HG03439 (cell line): ENCODE data around the gene CFAP73.

Source experiments
- ATAC-seq: cut with Tn5 transposase; IDR thresholded peaks from one replicate; pipeline ENCODE4 v1.9.1; 2021; ENCODE audit warnings: mild to moderate bottlenecking, moderate library complexity; ENCODE audit not compliant: unreplicated experiment

Gene CFAP73

DNA sequence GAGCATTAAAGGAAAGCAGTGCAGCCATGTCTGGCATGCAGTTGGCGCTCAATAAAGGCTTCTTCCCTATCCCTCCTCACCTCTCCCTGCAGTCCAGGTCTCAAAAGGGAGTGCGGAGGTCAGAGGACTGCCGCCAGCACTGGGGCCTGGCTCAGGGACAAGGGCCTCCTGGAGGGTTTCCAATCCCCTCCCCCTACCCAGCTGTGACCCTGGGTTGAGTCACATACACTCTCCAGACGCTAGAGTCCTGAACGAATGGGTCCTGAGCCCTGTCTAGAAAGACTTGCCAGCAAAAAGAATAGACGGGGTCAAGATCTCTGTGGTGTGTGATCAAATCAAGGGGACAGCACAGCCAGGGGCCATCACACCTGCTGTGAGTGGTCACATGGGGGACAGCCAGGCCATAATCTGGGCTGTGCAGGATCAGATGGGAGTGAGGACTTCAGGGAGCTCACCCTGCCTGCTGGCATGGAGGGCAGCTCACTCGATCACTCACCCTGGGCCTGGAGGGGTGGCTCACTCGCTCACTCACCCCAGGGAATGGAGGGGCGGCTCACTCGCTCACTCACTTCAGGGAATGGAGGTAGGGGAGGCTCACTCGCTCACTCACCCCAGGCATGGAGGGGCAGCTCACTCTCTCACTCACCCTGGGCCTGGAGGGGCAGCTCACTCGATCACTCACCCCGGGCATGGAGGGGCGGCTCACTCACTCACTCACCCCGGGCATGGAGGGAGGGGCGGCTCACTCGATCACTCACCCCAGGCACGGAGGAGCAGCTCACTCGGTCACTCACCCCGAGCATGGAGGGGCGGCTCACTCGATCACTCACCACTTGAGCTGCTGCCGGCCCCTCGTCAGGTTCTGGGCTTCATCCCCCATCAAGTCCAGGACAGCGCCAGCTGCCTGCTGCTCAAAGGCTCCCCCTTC, 12.8 kb downstream of the CFAP73 start:
- no peak for ATAC-seq

DNA sequence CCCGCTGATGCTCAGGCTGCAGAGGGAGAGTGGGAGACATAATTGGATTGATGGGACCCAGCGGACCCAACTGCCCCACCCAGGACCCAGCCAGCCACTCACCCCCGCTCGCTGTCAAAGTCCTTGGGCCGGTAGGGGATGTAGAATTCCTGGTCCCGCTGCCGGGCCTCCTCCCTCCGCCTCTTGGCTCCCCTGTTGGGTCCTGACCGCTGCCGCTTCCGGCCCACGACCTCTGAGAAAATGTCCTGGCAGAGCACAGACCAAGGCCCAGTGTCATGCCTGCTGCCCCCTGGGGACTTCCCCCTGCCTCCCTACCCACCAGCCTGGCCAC, 13.5 kb downstream of the CFAP73 start:
- no peak for ATAC-seq

DNA sequence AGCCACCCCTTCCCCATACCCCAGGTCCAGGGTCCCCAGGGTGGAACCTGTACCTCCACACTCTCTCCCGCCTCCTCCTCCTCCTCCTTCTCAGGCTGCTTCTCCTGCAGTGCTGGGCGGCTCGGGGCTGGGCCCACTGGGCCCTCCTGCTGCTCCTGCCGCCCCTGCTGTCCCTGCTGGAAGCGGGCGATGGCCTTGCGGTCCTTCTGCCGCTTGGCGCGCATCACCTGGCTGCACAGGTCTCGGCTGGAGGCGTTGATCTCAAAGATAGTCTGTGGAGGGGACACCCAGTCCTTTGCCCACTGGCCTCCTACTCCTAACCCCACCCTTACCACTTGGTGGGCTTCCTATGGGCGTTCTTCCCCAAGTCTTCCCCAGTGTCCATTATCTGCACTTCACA, 14.5 kb downstream of the CFAP73 start:
- no peak for ATAC-seq

DNA sequence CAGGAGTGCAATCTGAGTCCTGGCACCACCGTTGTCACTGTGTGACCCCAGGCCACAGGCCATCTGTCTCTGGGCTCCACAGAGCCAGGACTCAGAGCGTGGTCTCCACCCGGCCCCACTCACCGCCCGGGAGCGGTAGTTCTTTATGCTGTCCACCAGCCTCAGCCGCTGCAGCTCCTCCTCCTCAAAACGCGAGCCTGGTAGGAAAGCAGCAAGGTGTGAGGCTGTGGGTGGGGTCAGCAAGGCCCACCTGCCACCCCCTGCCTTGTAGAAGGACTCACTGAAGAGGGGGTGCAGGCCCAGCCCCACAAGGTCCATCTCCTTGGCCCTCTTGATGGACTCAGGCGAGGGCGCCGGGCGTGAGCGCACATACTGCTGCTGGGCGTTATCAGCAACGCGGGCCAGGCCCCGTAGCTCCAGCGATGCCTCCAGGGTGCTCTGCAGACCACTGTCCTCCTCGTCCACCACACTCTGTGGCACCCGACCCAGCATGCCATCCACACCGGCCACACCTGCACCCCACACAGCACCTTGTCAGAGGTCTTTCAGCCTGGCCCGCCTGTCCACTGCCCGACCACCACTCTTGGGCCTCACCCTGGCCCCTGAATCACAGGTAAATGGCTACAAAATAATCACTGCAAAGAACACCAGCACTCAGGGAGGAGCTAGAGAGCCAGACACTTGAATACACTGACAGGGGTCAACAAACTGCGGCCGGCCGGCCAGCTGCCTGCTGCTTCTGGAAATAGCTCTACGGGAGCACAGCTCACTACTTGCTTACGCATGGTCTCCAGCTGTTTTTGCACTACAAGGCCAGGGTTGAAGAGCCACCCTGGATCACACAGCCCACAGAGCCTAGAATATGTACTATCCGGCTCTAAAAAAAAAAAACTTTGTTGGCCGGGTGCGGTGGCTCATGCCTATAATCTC, 16.3 kb downstream of the CFAP73 start:
- no peak for ATAC-seq

DNA sequence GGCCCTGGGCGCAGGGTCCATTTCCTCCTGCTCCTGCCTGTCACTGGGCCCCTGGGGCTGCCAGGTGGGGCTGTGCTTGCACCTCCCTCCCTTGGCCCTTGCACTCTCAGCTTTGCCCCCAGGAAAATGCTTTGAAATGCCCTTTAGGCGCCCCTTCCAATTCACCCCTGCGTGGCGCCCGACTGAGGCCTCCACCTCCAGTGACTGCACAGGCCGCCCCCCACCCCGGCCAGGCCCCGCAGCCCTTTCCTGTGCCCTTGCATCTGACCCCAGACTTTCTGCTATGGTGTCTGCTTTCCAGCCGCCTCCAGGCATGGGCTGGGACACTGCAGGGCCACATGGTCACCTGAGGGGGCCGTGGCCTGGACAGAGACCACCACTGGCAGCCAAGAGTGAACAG, 18.3 kb downstream of the CFAP73 start:
- ATAC-seq: no peak

DNA sequence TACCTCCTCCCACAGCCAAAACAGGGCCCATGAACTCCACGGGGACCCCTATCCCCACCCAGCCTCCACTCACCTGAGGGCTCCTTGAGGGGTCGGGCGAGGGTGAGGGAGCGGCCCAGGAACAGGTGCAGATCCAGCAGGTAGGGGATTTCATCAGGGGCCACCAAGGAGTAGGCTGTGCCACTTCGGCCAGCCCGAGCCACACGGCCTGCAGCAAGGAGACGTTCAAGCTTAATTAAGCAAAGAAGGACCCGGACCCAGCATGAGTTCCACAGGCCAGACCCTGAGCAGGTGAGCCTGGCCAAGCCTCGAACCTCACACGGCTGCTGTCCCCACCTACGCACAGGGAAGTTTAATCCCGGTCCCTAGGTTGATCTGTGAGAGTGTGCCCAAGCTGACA, 20.2 kb downstream of the CFAP73 start:
- ATAC-seq: no peak

DNA sequence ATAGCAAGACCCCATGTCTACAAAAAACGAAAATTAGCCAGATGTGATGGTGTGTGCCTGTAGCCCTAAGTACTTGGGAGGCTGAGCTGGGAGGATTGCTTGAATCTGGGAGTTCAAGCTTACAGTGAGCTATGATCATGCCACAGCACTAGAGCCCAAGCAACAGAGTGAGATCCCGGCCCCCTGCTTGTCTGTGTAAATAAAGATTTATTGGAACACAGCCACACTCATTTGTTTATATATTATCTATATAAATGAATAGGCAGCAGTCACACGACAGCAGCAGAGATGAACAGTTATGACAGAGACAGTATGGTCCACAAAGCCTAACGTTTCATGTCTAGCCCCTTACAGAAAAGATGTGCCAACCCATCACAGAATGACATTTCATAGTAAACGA, 20.9 kb downstream of the CFAP73 start:
- ATAC-seq: no peak

DNA sequence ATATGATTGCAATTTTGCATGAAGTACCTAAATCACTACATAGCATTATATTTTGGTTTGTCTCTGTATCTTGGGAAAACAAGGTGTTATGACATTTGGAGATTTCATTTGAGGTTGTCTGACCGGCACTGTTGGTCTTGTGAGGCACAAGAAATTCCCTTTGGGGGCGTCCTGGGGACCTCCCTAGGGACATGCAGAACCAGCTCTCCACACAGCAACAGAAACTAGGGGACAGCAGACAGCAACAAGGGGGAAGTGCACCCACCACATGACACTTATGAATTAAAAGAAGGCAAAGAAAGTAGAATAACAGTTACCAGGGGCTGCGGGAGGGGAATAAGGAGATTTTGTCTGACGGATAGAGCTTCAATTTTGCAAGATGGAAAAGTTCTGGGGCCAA, 21.4 kb downstream of the CFAP73 start:
- no peak for ATAC-seq

DNA sequence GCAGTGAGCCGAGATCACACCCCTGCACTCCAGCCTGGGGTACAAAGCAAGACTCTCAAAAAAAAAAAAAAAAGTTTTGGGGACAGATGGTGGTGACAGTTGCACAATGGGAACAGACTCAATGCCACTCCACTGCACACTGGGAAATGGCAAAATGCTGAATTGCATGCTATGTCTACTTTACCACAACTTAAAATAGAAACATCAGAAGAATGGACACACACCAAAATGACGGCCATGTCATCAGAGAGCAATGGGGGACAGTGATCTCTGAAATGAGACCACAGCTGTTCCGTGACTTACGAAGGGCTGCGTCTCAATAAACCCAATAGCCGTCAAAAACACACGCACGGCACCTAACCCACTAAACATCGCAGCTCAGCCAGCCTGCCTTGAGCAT, 22.0 kb downstream of the CFAP73 start:
- ATAC-seq: no peak

DNA sequence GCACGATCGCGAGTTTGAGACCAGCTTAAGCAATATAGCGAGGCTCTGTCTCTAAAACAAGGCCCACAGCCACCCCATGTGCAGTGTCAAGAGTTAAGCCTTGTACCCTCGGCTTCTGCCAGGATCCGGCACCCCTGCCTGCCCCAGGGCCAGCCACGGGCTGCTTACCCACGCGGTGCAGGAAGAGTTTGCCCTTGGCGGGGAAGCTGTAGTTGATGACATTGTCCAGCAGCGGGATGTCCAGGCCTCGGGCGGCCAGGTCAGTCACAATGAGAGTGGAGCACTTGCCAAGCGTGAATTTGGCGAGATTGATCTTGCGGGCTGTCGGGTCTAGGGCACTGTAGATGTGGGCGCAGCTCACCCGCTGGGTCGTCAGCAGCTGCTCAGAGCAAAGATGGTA, 22.7 kb downstream of the CFAP73 start:
- no peak for ATAC-seq

DNA sequence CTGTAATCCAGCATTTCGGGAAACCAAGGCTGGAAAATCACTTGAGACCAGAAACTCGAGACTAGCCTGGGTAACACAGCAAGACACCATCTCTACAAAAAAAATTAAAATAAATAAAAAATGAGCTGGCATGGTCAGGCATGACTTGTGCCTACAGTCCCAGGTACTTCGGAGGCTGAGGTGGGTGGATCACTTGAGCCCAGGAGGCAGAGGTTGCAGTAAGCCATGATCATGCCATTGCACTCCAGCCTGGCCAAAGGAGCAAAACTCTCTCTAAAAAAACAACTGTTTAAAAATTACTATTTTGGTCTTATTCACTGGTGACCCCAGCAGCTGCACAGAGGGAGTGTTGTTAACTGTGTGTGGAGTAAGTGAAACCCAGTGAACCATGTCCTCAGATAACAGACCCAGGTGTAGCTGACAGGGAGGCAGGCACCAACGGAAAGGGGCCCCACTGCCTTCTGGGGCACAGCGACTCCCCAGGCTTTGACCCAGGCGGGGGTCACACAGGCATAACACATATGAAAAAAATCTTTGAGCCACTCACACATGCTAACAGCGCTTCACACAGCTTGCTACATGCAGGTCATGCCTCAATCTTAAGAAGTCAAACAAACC, 23.7 kb downstream of the CFAP73 start:
- ATAC-seq: peak; percentile 41

DNA sequence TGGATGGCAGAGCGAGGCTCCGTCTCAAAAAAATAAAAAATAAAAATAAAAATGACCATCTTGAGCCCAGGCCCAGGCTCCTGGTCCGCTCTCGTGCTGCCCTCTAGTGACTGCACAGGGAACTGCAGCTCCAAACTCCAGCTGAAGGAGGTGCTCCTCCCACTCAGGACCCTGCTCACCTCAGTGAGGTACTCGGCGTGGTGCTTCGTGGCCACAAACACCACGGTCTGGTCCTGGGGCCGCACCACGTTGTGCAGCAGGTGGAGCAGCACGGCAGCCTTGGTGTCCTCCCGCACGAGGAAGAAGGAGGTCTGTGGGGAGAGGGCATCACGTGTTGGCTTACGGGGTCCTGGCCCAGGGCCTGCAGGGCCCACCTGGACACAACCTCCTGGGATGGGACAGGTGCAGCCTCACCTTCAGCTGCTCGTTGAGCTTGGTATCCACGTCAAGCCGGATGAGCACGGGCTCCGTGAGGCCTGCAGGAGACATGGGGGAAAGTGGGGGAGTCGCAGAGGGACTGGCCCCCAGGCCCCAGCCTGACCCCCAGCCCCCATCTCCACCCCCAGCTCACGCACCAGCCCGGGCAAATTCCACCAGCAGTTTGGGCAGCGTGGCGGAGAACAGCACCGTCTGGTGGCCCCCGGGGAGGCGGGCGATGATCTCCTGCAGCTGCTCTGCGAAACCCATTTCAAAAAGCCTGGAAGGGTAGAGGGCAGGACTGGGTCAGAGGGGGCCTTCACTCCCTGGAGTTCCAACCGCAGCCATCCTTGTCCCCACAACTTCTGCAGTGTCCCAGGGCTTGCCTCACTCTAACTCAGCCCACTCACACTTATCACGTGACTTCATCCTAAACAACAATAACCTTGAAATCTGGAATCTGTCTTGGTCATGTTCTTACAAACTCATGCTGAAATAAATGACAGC, 25.2 kb downstream of the CFAP73 start:
- peak; percentile 55 for ATAC-seq

DNA sequence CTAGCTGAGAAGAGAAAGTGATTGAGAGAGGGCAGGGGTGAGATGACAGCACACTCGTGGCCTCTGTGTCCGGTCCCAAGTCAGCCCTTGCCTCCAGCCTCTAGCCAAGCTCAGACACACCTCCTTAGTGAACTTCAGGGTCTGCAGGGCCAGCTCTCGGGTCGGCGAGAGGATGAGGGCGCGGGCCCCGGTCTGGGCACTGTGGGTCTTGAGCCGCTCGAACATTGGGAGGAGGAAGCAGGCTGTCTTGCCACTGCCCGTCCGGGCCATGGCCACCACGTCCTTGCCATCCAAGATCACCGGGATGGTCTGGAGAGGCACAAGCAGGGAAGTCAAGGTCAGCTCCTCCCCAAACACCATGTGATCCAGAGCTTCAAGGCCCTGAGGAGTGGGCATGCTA, 29.5 kb downstream of the CFAP73 start:
- no peak for ATAC-seq

DNA sequence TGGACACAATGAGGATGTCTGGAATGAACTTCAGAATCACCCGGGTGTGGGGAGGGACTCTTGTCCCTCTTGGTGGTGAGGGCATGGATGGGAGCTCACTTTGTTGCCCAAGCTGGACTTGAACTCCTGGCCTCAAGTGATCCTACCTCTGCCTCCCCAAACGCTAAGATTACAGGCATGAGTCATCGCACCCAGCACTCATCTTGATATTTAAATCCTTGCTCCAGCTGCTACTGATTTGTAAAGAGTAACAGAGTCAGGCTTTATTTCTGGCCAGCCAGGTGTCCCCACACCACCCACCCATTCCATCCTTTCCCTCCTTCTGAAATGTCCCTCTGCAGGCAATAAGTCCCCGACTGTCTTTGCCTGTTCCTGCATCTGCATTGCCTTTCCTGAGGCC, 30.8 kb downstream of the CFAP73 start:
- ATAC-seq: no peak

DNA sequence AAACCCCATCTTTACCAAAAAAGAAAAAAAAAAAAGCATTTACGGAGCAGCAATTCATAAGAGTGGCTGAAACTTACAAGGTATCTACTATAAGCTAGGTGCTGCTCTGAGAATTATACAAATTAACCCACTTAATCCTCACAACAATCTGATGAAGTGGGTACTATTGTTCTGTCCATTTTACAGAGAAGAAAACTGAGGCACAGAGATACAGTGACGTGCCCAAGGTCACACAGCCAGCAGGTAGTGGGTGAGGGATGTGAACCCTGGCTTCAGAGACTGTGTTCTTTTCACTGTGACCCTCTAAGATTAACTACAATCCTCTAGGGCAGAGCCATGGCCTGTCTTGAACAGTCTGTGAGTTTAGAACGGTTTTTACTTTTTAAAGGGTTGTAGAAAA, 32.5 kb downstream of the CFAP73 start:
- ATAC-seq: no peak

DNA sequence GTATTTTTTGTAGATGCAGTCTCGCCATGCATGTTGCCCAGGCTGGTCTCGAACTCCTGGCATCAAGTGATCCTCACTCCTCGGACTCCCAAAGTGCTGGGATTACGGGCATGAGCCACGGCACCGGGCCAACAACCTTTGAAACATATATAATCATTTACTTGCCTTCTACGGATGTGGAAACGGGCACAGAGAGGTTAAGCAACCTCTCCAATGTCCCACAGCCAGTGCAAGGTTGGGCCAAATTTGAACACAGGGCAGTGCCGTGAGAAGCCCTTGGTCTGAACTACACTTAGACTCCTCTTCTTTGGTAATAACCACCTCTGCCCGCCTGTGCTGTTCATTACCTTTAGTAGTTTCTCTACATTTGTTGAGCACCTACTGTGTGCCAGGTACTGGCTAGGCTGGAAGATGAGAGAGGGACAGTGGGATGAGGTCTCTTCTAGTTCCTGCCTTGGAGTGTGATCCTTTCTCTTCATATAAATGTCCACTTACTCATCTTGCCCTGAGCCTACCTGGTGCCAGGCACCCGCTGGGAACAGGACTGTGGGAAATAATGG, 33.6 kb downstream of the CFAP73 start:
- no peak for ATAC-seq

DNA sequence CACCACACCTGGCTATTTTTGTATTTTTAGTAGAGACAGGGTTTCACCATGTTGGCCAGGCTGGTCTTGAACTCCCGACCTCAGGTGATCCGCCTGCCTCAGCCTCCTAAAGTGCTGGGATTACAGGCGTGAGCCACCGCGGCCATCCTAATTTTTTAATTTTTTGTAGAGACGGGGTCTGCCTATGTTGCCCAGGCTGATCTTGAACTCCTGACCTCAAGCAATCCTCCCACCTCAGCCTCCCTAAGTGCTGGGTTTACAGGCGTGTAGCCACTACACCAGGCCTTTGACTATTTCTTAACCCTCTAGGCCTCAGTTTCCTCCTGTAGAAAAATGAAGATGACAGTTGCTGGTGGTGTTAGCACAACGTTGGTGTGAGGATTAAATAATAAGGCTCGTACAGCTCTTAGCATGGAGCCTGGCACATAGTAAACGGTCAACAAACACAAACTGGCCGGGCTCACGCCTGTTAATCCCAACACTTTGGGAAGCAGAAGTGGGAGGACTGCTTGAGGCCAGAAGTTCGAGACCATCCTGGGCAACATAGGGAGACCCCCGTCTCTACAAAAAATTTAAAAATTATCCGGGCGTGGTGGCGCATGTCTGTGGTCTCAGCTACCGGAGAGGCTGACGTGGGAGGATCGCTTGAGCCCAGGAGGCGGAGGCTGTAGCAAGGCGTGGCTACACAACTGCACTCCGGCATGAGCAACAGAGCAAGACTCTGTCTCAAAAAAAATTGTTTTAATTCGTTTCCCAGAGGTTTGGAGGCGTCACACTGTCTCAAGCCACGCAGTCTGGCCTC, 34.8 kb downstream of the CFAP73 start:
- ATAC-seq: peak; percentile 43

DNA sequence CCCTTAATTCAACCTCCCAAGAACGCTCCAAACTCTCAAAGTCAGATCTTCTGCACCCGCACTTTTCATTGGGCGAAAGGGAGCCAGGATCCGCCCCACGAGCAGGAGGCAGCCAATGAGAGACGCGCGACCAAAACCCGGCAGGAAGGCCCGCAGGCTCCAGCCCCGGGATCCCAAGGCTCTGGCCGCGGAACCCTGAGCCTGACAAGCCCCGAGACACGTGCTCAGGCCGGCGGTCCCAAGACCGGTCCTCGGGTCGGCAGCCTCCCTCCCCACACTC, 35.3 kb downstream of the CFAP73 start:
- ATAC-seq: peak; percentile 78

DNA sequence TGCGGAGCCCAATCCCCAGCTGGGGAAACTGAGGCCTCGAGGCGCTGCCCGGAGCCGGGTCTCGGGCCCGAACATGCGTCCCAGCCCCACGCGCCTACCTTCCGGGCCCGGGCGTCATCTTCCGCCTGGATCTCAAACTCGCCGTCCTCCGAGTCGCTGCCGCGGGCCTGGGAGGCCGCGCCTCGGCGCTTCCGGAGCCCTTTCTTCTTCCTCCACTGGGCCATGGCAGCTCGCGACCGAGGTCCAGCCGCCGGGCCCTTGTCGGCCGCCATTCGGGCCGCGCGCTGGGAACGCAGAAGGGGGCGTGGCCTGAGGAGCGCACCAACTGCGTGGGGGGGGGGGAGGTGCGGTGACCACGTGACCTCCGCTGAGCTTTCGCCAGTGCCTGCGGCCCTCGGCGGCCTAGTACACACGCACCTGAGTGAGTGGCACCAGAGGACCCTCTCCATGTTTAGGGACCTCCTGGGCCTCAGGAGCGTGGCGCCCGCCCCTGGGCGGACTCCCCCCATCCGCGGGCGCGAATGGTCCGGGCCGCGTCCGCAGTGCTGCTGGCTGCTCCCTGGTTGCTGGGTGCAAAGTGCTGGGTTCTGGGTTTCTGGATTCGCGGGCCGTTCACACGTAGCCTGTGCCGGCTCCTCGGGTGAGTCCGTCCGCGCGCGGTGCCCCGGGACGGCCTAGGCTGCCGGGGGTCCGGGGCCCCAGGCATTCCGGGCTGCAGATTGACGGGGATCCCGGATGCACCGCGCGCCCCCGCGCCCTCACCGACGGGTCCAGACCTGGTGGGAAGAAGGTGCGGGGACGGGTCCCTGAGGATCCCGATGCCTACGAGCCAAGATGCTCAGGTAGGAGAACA, 35.9 kb downstream of the CFAP73 start, which contains the start of the genes DDX54 and RITA1:
Gene DDX54 (minus strand): TSS at position 299 of the 853 bp plus-strand sequence. CDS start 27 bp downstream, at position 272.
Gene RITA1 (plus strand): TSS at position 542 of the 853 bp plus-strand sequence. CDS start 1,026 bp downstream, outside the sequence.
- ATAC-seq: peak; percentile 58
